Neural progenitor cell (in vitro differentiated cells): ENCODE measurements around the gene FAAP100. TPM values are rescaled to one million over a fixed set of nuclear protein-coding genes. Genes with fewer than 3 reads are reported as not detected.
A peak's percentile ranks its signal among the peaks of the same experiment; 100 is the strongest.

Source experiments
- DNase-seq: peaks from one replicate; pipeline ENCODE4 v3.0.0-alpha.2; 2016; ENCODE audit warnings: low spot score
- H2AFZ ChIP-seq: fragments of 200-600 bp; sonication (generic); replicated peaks from 2 replicates; pipeline ENCODE4 v1.6.1; 2016; ENCODE audit warnings: antibody characterized with exemption
- H3F3A ChIP-seq: fragments of 200-600 bp; sonication (generic); 2 replicates; pipeline ENCODE4 v1.6.1; 2016; ENCODE audit warnings: antibody characterized with exemption, low read depth
- H3K27ac ChIP-seq: fragments of 200-600 bp; sonication (generic); 2 replicates; pipeline ENCODE4 v1.5.1; 2016; ENCODE audit warnings: mild to moderate bottlenecking
- H3K27me3 ChIP-seq: fragments of 200-600 bp; sonication (generic); 2 replicates; pipeline ENCODE4 v1.6.1; 2016; ENCODE audit warnings: mild to moderate bottlenecking, moderate library complexity
- H3K36me3 ChIP-seq: fragments of 200-600 bp; sonication (generic); 2 replicates; pipeline ENCODE4 v1.5.1; 2016
- H3K4me1 ChIP-seq: fragments of 200-600 bp; sonication (generic); 2 replicates; pipeline ENCODE4 v1.6.1; 2016; ENCODE audit warnings: mixed run types
- H3K4me2 ChIP-seq: fragments of 200-600 bp; sonication (generic); 2 replicates; pipeline ENCODE4 v1.6.1; 2016
- H3K4me3 ChIP-seq: fragments of 200-600 bp; sonication (generic); 2 replicates; pipeline ENCODE4 v1.5.1; 2016
- H3K79me2 ChIP-seq: fragments of 200-600 bp; sonication (generic); 2 replicates; pipeline ENCODE4 v1.6.1; 2016; ENCODE audit warnings: low read depth
- H3K9ac ChIP-seq: fragments of 200-600 bp; sonication (generic); 2 replicates; pipeline ENCODE4 v1.6.1; 2016
- H3K9me3 ChIP-seq: fragments of 200-600 bp; sonication (generic); 2 replicates; pipeline ENCODE4 v1.5.1; 2016; ENCODE audit warnings: low read depth
- H4K20me1 ChIP-seq: fragments of 200-600 bp; sonication (generic); 2 replicates; pipeline ENCODE4 v1.6.1; 2016; ENCODE audit warnings: low read depth
- H3K27ac Mint-ChIP-seq: 3 replicates; pipeline ENCODE4 v1.8.0; 2021; ENCODE audit warnings: mixed read lengths
- H3K27me3 Mint-ChIP-seq: 2 replicates; pipeline ENCODE4 v1.8.0; 2022; ENCODE audit warnings: low read depth, mild to moderate bottlenecking, inconsistent platforms, moderate library complexity, mixed read lengths; ENCODE audit not compliant: insufficient read depth
- H3K36me3 Mint-ChIP-seq: 3 replicates; pipeline ENCODE4 v1.8.0; 2021; ENCODE audit warnings: mixed read lengths
- H3K4me1 Mint-ChIP-seq: 3 replicates; pipeline ENCODE4 v1.8.0; 2021; ENCODE audit warnings: mixed read lengths
- H3K4me3 Mint-ChIP-seq: 3 replicates; pipeline ENCODE4 v1.8.0; 2021; ENCODE audit warnings: mild to moderate bottlenecking, moderate library complexity, mixed read lengths
- H3K9me3 Mint-ChIP-seq: 3 replicates; pipeline ENCODE4 v1.8.0; 2020; ENCODE audit warnings: mixed read lengths
- CTCF ChIP-seq: fragments of 200-600 bp; sonication (generic); IDR thresholded peaks from 2 replicates; pipeline ENCODE4 v1.5.1; 2017; ENCODE audit warnings: antibody characterized with exemption, mild to moderate bottlenecking
- EZH2 ChIP-seq: fragments of 200-600 bp; sonication (generic); IDR thresholded peaks from 2 replicates; pipeline ENCODE4 v1.6.1; 2017; ENCODE audit warnings: antibody characterized with exemption, mild to moderate bottlenecking, moderate library complexity
- EZH2phosphoT487 ChIP-seq: fragments of 200-600 bp; sonication (generic); IDR thresholded peaks from 2 replicates; pipeline ENCODE4 v1.6.1; 2017; ENCODE audit warnings: antibody characterized with exemption
- total RNA-seq: library from RNA; depleted of rRNA; stranded (reverse); fragments of >200 nt; gene quantifications from 2 replicates; pipeline ENCODE4 v1.2.3, GENCODE V29; 2015; ENCODE audit warnings: low replicate concordance

The FAAP100 gene
- total RNA-seq, 1 donor from 2014 or later = 9.7 TPM

- H2AFZ ChIP-seq = no peak overlapping the region
- H3K4me1 ChIP-seq = no peaks in the 10 kb centered on the region
- Mint-ChIP-seq H3K4me1 (peaks cover 3% of the 10 kb centered on the region), H3K27ac (no peak overlapping the region), H3K4me3 (peak overlapping the region; percentile 26), H3K36me3 (peaks cover 25% of the 10 kb centered on the region), H3K9me3 (no peaks in the 10 kb centered on the region), H3K27me3 (peaks cover 9% of the 10 kb centered on the region)
- H3K27me3 ChIP-seq = no peaks in the 10 kb centered on the region
- H3K4me2 ChIP-seq = no peak overlapping the region
- H3K79me2 ChIP-seq = no peaks in the 10 kb centered on the region
- H3K36me3 ChIP-seq = peaks cover 5% of the 10 kb centered on the region
- H3K4me3 ChIP-seq = no peak overlapping the region
- DNase-seq = no peak
- H3K27ac ChIP-seq = no peak overlapping the region
- H3K9me3 ChIP-seq = no peaks in the 10 kb centered on the region
- no peak overlapping the region for H3K9ac ChIP-seq
- peaks cover 9% of the 10 kb centered on the region for H4K20me1 ChIP-seq
- TF ChIP-seq EZH2phosphoT487 = no peak
- TF ChIP-seq CTCF = no peak
- no peak for TF ChIP-seq EZH2
- H3F3A ChIP-seq = no peaks in the 10 kb centered on the region
Observed at GRCh38 chr17:81578038-81578441, 25.9 kb upstream of the FAAP100 start.

- no peaks in the 10 kb centered on the region for H3K9me3 ChIP-seq
- Mint-ChIP-seq H3K9me3 (no peaks in the 10 kb centered on the region), H3K27ac (no peak overlapping the region), H3K36me3 (peaks cover 29% of the 10 kb centered on the region), H3K4me3 (peak overlapping the region; percentile 26), H3K27me3 (peaks cover 9% of the 10 kb centered on the region), H3K4me1 (peaks cover 3% of the 10 kb centered on the region)
- no peak overlapping the region for H3K27ac ChIP-seq
- peaks cover 5% of the 10 kb centered on the region for H3K36me3 ChIP-seq
- peaks cover 9% of the 10 kb centered on the region for H4K20me1 ChIP-seq
- no peak overlapping the region for H2AFZ ChIP-seq
- H3K9ac ChIP-seq = no peak overlapping the region
- H3K27me3 ChIP-seq = no peaks in the 10 kb centered on the region
- H3K4me3 ChIP-seq = no peak overlapping the region
- no peak overlapping the region for H3K4me2 ChIP-seq
- H3K4me1 ChIP-seq = no peaks in the 10 kb centered on the region
- TF ChIP-seq EZH2 (no peak), CTCF (no peak), EZH2phosphoT487 (no peak)
- DNase-seq = no peak
- no peaks in the 10 kb centered on the region for H3F3A ChIP-seq
- H3K79me2 ChIP-seq = no peaks in the 10 kb centered on the region
Observed at GRCh38 chr17:81577278-81578000, 25.3 kb upstream of the FAAP100 start.

GRCh38 chr17:81576621-81577277 is 24.6 kb upstream of the FAAP100 start:
- H3K9ac ChIP-seq = no peak overlapping the region
- Mint-ChIP-seq H3K4me3 (no peak overlapping the region), H3K27ac (no peak overlapping the region), H3K9me3 (no peaks in the 10 kb centered on the region), H3K36me3 (peaks cover 29% of the 10 kb centered on the region), H3K27me3 (peaks cover 8% of the 10 kb centered on the region), H3K4me1 (peaks cover 3% of the 10 kb centered on the region)
- DNase-seq = no peak
- no peaks in the 10 kb centered on the region for H3K27me3 ChIP-seq
- H3F3A ChIP-seq = no peaks in the 10 kb centered on the region
- H4K20me1 ChIP-seq = peaks cover 9% of the 10 kb centered on the region
- no peaks in the 10 kb centered on the region for H3K79me2 ChIP-seq
- peaks cover 5% of the 10 kb centered on the region for H3K36me3 ChIP-seq
- H3K4me1 ChIP-seq = no peaks in the 10 kb centered on the region
- no peak overlapping the region for H3K4me2 ChIP-seq
- H3K4me3 ChIP-seq = no peak overlapping the region
- H2AFZ ChIP-seq = no peak overlapping the region
- TF ChIP-seq EZH2phosphoT487 (no peak), CTCF (no peak), EZH2 (no peak)
- no peaks in the 10 kb centered on the region for H3K9me3 ChIP-seq
- H3K27ac ChIP-seq = no peak overlapping the region
